K562 (cell line): Measurements from ENCODE around the gene CGNL1.

ENCODE experiments used
- CAMTA2 ChIP-seq: fragments of 250-450 bp; sonication (Bioruptor Pico); conservative IDR thresholded peaks from 2 replicates; pipeline ENCODE4 v1.5.1; 2022
- FOXM1 ChIP-seq, 2 experiments: fragments of 450-650 bp in 1 of 2; sonication (generic) in 1 of 2; formaldehyde crosslinking in 1 of 2; IDR thresholded peaks; 2 replicates each; pipeline versions ENCODE4 v1.6.1 to v1.9.0; 2017 to 2022; ENCODE audit warnings: low read depth in 2 of 2, mild to moderate bottlenecking in 2 of 2, missing genetic modification reagents in 1 of 2, moderate library complexity in 1 of 2
- NR3C1 ChIP-seq: sonication (generic); formaldehyde crosslinking; IDR thresholded peaks from 2 replicates; pipeline ENCODE4 v1.8.1; 2022; ENCODE audit warnings: missing genetic modification reagents
- TAF1 ChIP-seq: IDR thresholded peaks from 2 replicates; pipeline ENCODE4 v1.6.1; 2011; ENCODE audit warnings: mild to moderate bottlenecking, low read length, moderate library complexity; ENCODE audit not compliant: insufficient read depth, control insufficient read depth, severe bottlenecking; ENCODE audit errors: extremely low read depth
- TF ChIP-seq, protein P1 (sequence below), 3 experiments: IDR thresholded peaks in 2 of 3; conservative IDR thresholded peaks in 1 of 3; 2 replicates each; pipeline ENCODE4 v1.5.1; 2011 to 2012; ENCODE audit warnings: low read length in 3 of 3, mild to moderate bottlenecking in 3 of 3, control low read depth in 2 of 3, improper control_type of control experiment in 1 of 3, inconsistent platforms in 1 of 3, low read depth in 1 of 3, mixed read lengths in 1 of 3, moderate library complexity in 1 of 3; ENCODE audit not compliant: insufficient read depth in 2 of 3
- TF ChIP-seq, protein P2 (sequence below): sonication (generic); formaldehyde crosslinking; IDR thresholded peaks from 2 replicates; pipeline ENCODE4 v1.8.1; 2023; ENCODE audit warnings: mild to moderate bottlenecking, missing genetic modification reagents

DNA sequence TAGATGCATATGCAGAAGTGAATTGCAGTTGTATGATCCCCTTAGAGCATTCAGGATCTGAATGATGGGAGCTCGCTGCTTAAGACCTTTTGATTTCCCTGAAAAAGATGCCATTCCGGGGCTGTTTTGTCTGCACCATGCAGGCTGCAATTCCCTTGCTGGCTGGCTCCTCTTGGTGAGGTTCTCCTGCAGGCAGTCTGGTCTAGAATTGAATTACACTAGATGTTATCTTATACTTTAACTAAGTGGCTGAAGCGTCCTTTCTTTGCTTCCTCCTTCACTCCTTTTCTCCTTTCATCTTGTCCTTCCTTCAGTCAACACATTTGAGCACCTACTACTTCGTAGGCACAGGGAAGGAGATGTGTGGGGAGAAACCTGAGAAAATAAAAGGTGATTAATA, 196.8 kb downstream of the CGNL1 start:
- no peak for TF ChIP-seq TAF1
- no peak for TF ChIP-seq FOXM1 (IDR thresholded peaks at IDR 0.05; ENCODE audit: low read depth)
- TF ChIP-seq FOXM1 (CRISPR knock-in tag; IDR thresholded peaks at IDR 0.05; ENCODE audit: low read depth): no peak
- TF ChIP-seq NR3C1 (CRISPR knock-in tag): no peak
- TF ChIP-seq, protein P1, sequence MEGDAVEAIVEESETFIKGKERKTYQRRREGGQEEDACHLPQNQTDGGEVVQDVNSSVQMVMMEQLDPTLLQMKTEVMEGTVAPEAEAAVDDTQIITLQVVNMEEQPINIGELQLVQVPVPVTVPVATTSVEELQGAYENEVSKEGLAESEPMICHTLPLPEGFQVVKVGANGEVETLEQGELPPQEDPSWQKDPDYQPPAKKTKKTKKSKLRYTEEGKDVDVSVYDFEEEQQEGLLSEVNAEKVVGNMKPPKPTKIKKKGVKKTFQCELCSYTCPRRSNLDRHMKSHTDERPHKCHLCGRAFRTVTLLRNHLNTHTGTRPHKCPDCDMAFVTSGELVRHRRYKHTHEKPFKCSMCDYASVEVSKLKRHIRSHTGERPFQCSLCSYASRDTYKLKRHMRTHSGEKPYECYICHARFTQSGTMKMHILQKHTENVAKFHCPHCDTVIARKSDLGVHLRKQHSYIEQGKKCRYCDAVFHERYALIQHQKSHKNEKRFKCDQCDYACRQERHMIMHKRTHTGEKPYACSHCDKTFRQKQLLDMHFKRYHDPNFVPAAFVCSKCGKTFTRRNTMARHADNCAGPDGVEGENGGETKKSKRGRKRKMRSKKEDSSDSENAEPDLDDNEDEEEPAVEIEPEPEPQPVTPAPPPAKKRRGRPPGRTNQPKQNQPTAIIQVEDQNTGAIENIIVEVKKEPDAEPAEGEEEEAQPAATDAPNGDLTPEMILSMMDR (IDR thresholded peaks at IDR 0.05 in 2 of 3, conservative IDR thresholded peaks at IDR 0.05 in 1 of 3; ENCODE audit: insufficient read depth in 2 of 3, low read depth in 1 of 3, low read length in 3 of 3): no peak
- no peak for TF ChIP-seq CAMTA2
- TF ChIP-seq, protein P2, sequence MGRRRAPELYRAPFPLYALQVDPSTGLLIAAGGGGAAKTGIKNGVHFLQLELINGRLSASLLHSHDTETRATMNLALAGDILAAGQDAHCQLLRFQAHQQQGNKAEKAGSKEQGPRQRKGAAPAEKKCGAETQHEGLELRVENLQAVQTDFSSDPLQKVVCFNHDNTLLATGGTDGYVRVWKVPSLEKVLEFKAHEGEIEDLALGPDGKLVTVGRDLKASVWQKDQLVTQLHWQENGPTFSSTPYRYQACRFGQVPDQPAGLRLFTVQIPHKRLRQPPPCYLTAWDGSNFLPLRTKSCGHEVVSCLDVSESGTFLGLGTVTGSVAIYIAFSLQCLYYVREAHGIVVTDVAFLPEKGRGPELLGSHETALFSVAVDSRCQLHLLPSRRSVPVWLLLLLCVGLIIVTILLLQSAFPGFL (CRISPR knock-in tag): no peak
